C4-2B (cell line): Measurements from ENCODE around the gene SLC51A.

Experiments used
- ZFX ChIP-seq: fragments of 450-650 bp; IDR thresholded peaks from 2 replicates; pipeline ENCODE4 v1.6.1; 2017
- TF ChIP-seq, protein P1 (sequence below): fragments of 450-650 bp; conservative IDR thresholded peaks from 2 replicates; pipeline ENCODE4 v1.5.1; 2017; ENCODE audit warnings: mild to moderate bottlenecking

DNA sequence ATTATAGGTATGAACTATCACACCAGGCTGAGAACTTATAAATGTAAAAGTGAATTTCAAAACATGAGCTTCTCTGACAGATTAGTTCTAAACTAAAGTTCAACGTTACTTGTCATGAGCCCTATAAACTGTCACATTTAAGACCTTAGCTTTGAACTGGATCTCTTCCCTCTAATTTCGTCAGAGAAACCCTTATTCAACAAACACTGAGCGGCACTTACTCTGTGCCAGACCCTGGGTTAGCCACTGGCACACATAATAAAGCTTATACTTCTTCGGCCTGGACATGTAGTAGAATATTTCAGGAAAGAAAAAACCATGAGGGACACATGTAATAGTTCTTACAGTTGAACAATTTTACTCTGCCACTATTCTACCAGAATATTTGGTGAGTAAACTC, 65.6 kb downstream of the SLC51A start:
- TF ChIP-seq, protein P1, sequence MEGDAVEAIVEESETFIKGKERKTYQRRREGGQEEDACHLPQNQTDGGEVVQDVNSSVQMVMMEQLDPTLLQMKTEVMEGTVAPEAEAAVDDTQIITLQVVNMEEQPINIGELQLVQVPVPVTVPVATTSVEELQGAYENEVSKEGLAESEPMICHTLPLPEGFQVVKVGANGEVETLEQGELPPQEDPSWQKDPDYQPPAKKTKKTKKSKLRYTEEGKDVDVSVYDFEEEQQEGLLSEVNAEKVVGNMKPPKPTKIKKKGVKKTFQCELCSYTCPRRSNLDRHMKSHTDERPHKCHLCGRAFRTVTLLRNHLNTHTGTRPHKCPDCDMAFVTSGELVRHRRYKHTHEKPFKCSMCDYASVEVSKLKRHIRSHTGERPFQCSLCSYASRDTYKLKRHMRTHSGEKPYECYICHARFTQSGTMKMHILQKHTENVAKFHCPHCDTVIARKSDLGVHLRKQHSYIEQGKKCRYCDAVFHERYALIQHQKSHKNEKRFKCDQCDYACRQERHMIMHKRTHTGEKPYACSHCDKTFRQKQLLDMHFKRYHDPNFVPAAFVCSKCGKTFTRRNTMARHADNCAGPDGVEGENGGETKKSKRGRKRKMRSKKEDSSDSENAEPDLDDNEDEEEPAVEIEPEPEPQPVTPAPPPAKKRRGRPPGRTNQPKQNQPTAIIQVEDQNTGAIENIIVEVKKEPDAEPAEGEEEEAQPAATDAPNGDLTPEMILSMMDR = no peak
- TF ChIP-seq ZFX = no peak
